ENCODE results near the gene PLA2G5.

DNA sequence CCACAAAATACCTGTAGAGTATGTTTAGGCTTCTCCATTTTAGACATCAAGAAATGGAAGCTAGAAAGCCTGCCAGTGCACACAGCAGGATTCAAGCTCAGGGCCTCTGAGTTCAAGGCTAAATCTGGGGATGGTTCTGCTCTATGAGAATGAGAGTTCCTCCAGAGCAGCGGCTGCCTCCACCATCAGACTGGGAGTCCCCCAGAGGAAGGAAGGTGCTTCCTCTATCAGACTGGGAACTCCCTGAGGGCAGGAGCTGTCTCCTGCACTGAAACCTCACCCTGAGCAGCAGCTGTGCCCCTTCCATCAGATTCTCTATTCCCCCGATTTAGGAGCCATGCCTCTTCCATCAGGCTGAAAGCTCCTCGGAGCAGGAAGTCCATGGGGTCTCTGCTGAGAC lies 20.1 kb downstream of the PLA2G5 start:
- TF ChIP-seq POLR2AphosphoS5 (IDR thresholded peaks at IDR 0.05) (no peak), POLR2A (IDR thresholded peaks at IDR 0.05; ENCODE audit: low read depth) (no peak), EP300 (IDR thresholded peaks at IDR 0.05) (no peak)
- TF ChIP-seq, protein P1, sequence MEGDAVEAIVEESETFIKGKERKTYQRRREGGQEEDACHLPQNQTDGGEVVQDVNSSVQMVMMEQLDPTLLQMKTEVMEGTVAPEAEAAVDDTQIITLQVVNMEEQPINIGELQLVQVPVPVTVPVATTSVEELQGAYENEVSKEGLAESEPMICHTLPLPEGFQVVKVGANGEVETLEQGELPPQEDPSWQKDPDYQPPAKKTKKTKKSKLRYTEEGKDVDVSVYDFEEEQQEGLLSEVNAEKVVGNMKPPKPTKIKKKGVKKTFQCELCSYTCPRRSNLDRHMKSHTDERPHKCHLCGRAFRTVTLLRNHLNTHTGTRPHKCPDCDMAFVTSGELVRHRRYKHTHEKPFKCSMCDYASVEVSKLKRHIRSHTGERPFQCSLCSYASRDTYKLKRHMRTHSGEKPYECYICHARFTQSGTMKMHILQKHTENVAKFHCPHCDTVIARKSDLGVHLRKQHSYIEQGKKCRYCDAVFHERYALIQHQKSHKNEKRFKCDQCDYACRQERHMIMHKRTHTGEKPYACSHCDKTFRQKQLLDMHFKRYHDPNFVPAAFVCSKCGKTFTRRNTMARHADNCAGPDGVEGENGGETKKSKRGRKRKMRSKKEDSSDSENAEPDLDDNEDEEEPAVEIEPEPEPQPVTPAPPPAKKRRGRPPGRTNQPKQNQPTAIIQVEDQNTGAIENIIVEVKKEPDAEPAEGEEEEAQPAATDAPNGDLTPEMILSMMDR (IDR thresholded peaks at IDR 0.05) = no peak
